OCI-LY7 (cell line): ENCODE results near the gene HLTF. TPM values are rescaled to one million over a fixed set of nuclear protein-coding genes. Genes with fewer than 3 reads are reported as not detected.

Experiments
- BruUV-seq: library from RNA; stranded (reverse); fragments of 400-500 nt; replicated peaks from 2 replicates; lab custom pipeline; 2021; lab: Mats Ljungman, UMichigan
- CTCF ChIA-PET: fragments of 300-600 bp; sonication (Branson Sonifier 250); formaldehyde crosslinking; loops from one replicate; lab custom pipeline; 2022; ENCODE audit warnings: antibody characterized with exemption; ENCODE audit not compliant: unreplicated experiment; lab: Charles Lee
- POLR2A ChIA-PET: fragments of 300-600 bp; sonication (Branson Sonifier 250); formaldehyde crosslinking; loops from one replicate; lab custom pipeline; 2022; ENCODE audit warnings: antibody characterized with exemption; lab: Charles Lee
- DNase-seq: peaks from one replicate; pipeline ENCODE4 v3.0.0-alpha.2; 2015; ENCODE audit warnings: low spot score
- H2AFZ ChIP-seq: fragments of 200-600 bp; sonication (generic), shearing (Covaris generic); 2 replicates; pipeline ENCODE4 v1.6.1; 2014; ENCODE audit warnings: mild to moderate bottlenecking, antibody characterized with exemption, low read length, moderate library complexity
- H3K27ac ChIP-seq: fragments of 200-600 bp; sonication (generic); 2 replicates; pipeline ENCODE4 v1.5.1; 2014; ENCODE audit warnings: mixed run types, low read depth, mild to moderate bottlenecking, moderate library complexity, low read length, inconsistent platforms; ENCODE audit not compliant: poor library complexity, severe bottlenecking
- H3K36me3 ChIP-seq: fragments of 200-600 bp; sonication (generic); 2 replicates; pipeline ENCODE4 v1.6.1; 2014; ENCODE audit warnings: mild to moderate bottlenecking, antibody characterized with exemption, low read length, moderate library complexity, mixed read lengths; ENCODE audit not compliant: insufficient read depth
- H3K4me1 ChIP-seq: fragments of 200-600 bp; sonication (generic); 2 replicates; pipeline ENCODE4 v1.5.1; 2014; ENCODE audit warnings: mild to moderate bottlenecking, low read length; ENCODE audit not compliant: insufficient read depth, poor library complexity, severe bottlenecking
- H3K4me2 ChIP-seq: fragments of 200-600 bp; sonication (generic); 2 replicates; pipeline ENCODE4 v1.6.1; 2014; ENCODE audit warnings: mild to moderate bottlenecking, low read length
- H3K4me3 ChIP-seq: fragments of 200-600 bp; sonication (generic); 2 replicates; pipeline ENCODE4 v1.5.1; 2014; ENCODE audit warnings: mild to moderate bottlenecking, low read depth, low read length; ENCODE audit not compliant: poor library complexity, severe bottlenecking
- H3K79me2 ChIP-seq: fragments of 200-600 bp; sonication (generic); 2 replicates; pipeline ENCODE4 v1.6.1; 2016; ENCODE audit warnings: low read depth, mild to moderate bottlenecking, low read length, moderate library complexity, mixed read lengths; ENCODE audit not compliant: insufficient read depth
- H3K9me2 ChIP-seq: fragments of 200-600 bp; sonication (generic); 2 replicates; pipeline ENCODE4 v1.6.1; 2016; ENCODE audit warnings: mild to moderate bottlenecking, low read length, mixed read lengths; ENCODE audit not compliant: insufficient read depth
- H3K9me3 ChIP-seq: fragments of 200-600 bp; sonication (generic); 2 replicates; pipeline ENCODE4 v1.6.1; 2014; ENCODE audit warnings: mild to moderate bottlenecking, mixed run types, low read length, mixed read lengths
- H4K20me1 ChIP-seq: fragments of 200-600 bp; sonication (generic); 2 replicates; pipeline ENCODE4 v1.6.1; 2014; ENCODE audit warnings: mild to moderate bottlenecking, antibody characterized with exemption, low read length, moderate library complexity, mixed read lengths; ENCODE audit not compliant: insufficient read depth
- CTCF ChIP-seq: fragments of 200-600 bp; sonication (generic); conservative IDR thresholded peaks from 2 replicates; pipeline ENCODE4 v1.5.1; 2014; ENCODE audit warnings: mild to moderate bottlenecking, antibody characterized with exemption, low read length, moderate library complexity, mixed read lengths
- EZH2phosphoT487 ChIP-seq: fragments of 200-600 bp; sonication (generic); IDR thresholded peaks from 2 replicates; pipeline ENCODE4 v1.6.1; 2018; ENCODE audit warnings: low read depth, borderline replicate concordance, mild to moderate bottlenecking, mixed run types, antibody characterized with exemption, low read length, moderate library complexity, mixed read lengths
- intact Hi-C: fragments of 100-400 bp; cut with micrococcal nuclease; formaldehyde crosslinking; loops from one replicate; pipeline ENCODE4 v1.10.0; 2022; ENCODE audit not compliant: unreplicated experiment
- total RNA-seq, 2 experiments: library from RNA; depleted of rRNA in 1 of 2; stranded (reverse); fragments of >200 nt in 1 of 2; shearing (Covaris generic) in 1 of 2; gene quantifications; 2 replicates each; pipeline ENCODE4 v1.2.3, GENCODE V29; 2014 to 2022

The HLTF gene
- total RNA-seq, 2 experiments from 2014 or later: 106 to 107 TPM

GRCh38 chr3:149080011-149080698, 6.2 kb downstream of the HLTF start:
- intact Hi-C loops: loop anchor here (2.0 kb wide), 1 partner anchor 21 kb away; no protein-coding TSS in a partner anchor
- peaks cover 29% of the 10 kb centered on the region for H4K20me1 ChIP-seq
- CTCF ChIA-PET: no interaction called here
- no peak overlapping the region for H2AFZ ChIP-seq
- no peaks in the 10 kb centered on the region for H3K9me2 ChIP-seq
- peaks cover 35% of the 10 kb centered on the region for H3K4me1 ChIP-seq
- no peaks in the 10 kb centered on the region for H3K9me3 ChIP-seq
- no TSS peak for BruUV-seq
- POLR2A ChIA-PET: interaction anchor here (0.5 kb wide), 1 partner anchor 129 kb away, joined by 4 read pairs; no protein-coding TSS in a partner anchor
- H3K27ac ChIP-seq: no peak overlapping the region
- H3K4me2 ChIP-seq: no peak overlapping the region
- peaks cover 92% of the 10 kb centered on the region for H3K36me3 ChIP-seq
- no peak overlapping the region for H3K4me3 ChIP-seq
- no peak for DNase-seq
- no peak for TF ChIP-seq EZH2phosphoT487
- TF ChIP-seq CTCF: no peak
- H3K79me2 ChIP-seq: peaks cover 99% of the 10 kb centered on the region

- ChIA-PET CTCF (no interaction called here), POLR2A (interaction anchor here (0.6 to 2.0 kb wide), 7 partner anchors 8 to 51 kb away, joined by 3 to 10 read pairs (median 3); no protein-coding TSS in a partner anchor)
- TF ChIP-seq CTCF (no peak), EZH2phosphoT487 (no peak)
- Histone ChIP-seq H3K9me2 (no peaks in the 10 kb centered on the region), H3K4me2 (no peak overlapping the region), H3K79me2 (peaks cover 98% of the 10 kb centered on the region), H3K9me3 (no peaks in the 10 kb centered on the region), H3K4me3 (no peak overlapping the region), H4K20me1 (peaks cover 14% of the 10 kb centered on the region), H3K4me1 (peaks cover 11% of the 10 kb centered on the region), H3K27ac (no peak overlapping the region), H3K36me3 (peaks cover 93% of the 10 kb centered on the region), H2AFZ (no peak overlapping the region)
- BruUV-seq: no TSS peak
- no peak for DNase-seq
- intact Hi-C loops: no loop called here
Observed at GRCh38 chr3:149077628-149078027, 8.7 kb downstream of the HLTF start.

GRCh38 chr3:149067883-149068282, 18.4 kb downstream of the HLTF start:
- no peak for DNase-seq
- H3K27ac ChIP-seq: no peak overlapping the region
- no peaks in the 10 kb centered on the region for H4K20me1 ChIP-seq
- no peaks in the 10 kb centered on the region; the same call in 1 of the 2 replicates for H3K9me3 ChIP-seq
- CTCF ChIA-PET: no interaction called here
- no TSS peak for BruUV-seq
- peaks cover 100% of the 10 kb centered on the region for H3K36me3 ChIP-seq
- intact Hi-C loops: no loop called here
- POLR2A ChIA-PET: no interaction called here
- no peak overlapping the region for H3K4me3 ChIP-seq
- H3K79me2 ChIP-seq: peaks cover 19% of the 10 kb centered on the region; the same call in 1 of the 2 replicates
- H3K9me2 ChIP-seq: no peaks in the 10 kb centered on the region
- no peak overlapping the region for H2AFZ ChIP-seq
- H3K4me1 ChIP-seq: no peaks in the 10 kb centered on the region
- TF ChIP-seq CTCF (no peak), EZH2phosphoT487 (no peak)
- H3K4me2 ChIP-seq: no peak overlapping the region
